Measurements from ENCODE around the gene RNASEH2A. TPM values are rescaled to one million over a fixed set of nuclear protein-coding genes. Genes with fewer than 3 reads are reported as not detected.
A peak's percentile ranks its signal among the peaks of the same experiment; 100 is the strongest.

Gene RNASEH2A
- total and polyA plus RNA-seq, 4 experiments from 2014 or later = 10.5 to 23.5 (median 14.7) TPM

- Mint-ChIP-seq H3K27me3 (no peaks in the 10 kb centered on the region), H3K9me3 (peaks cover 0 to 21% (median 0%) of the 10 kb centered on the region in 8 donors), H3K36me3 (peaks cover 4 to 21% of the 10 kb centered on the region in 2 donors), H3K4me3 (peak overlapping the region; percentile 70 to 98 (median 84)), H3K27ac (peak overlapping the region in 6 of 7 donors; percentile 98 to 100 (median 100)), H3K4me1 (peaks cover 14 to 39% (median 22%) of the 10 kb centered on the region in 4 donors)
- peak in 2 of 5 donors; percentile 25 to 73 for DNase-seq
- Histone ChIP-seq H3K4me3 (ENCODE audit: low read length in 2 of 2) (peak overlapping the region in 1 of 2 donors; percentile 100), H3K36me3 (ENCODE audit: insufficient read depth, low read length) (no peaks in the 10 kb centered on the region), H3K9me3 (ENCODE audit: control insufficient read depth in 1 of 2, low read length in 2 of 2) (no peaks in the 10 kb centered on the region), H3K4me1 (ENCODE audit: insufficient read depth, low read length) (peaks cover 55% of the 10 kb centered on the region), H3K27ac (ENCODE audit: low read depth, low read length) (peak overlapping the region; percentile 100), H3K27me3 (ENCODE audit: insufficient read depth, low read length) (no peaks in the 10 kb centered on the region)
- intact Hi-C loops (cut with micrococcal nuclease) = no loop called here
- ChIA-PET POLR2A (ENCODE audit: partially characterized antibody) (interaction anchor here (1.1 to 20.0 kb wide), 4 partner anchors 13 to 66 kb away, joined by 3 to 1162 read pairs (median 6); partner anchors contain the start of genes GET3, HOOK2, PRDX2 and THSD8), CTCF (ENCODE audit: partially characterized antibody) (interaction anchor here (1.6 to 3.2 kb wide), 2 partner anchors 11 to 29 kb away, joined by 3 to 14 read pairs; no protein-coding TSS in a partner anchor)
These were observed 17.1 kb upstream of the RNASEH2A start for GRCh38 chr19:12789098-12789903.

GRCh38 chr19:12789904-12790619 lies 16.3 kb upstream of the RNASEH2A start:
- H3K36me3 Mint-ChIP-seq = peaks cover 4 to 21% of the 10 kb centered on the region in 2 donors
- peaks cover 0 to 24% (median 0%) of the 10 kb centered on the region in 8 donors for H3K9me3 Mint-ChIP-seq
- DNase-seq = peak; percentile 90 to 93 (median 92)
- Histone ChIP-seq H3K4me1 (ENCODE audit: insufficient read depth, low read length) (peaks cover 55% of the 10 kb centered on the region), H3K4me3 (ENCODE audit: low read length in 2 of 2) (peak overlapping the region; percentile 85 to 100), H3K27me3 (ENCODE audit: insufficient read depth, low read length) (no peaks in the 10 kb centered on the region), H3K36me3 (ENCODE audit: insufficient read depth, low read length) (no peaks in the 10 kb centered on the region), H3K27ac (ENCODE audit: low read depth, low read length) (peak overlapping the region; percentile 100), H3K9me3 (ENCODE audit: control insufficient read depth in 1 of 2, low read length in 2 of 2) (no peaks in the 10 kb centered on the region)
- ChIA-PET CTCF (ENCODE audit: partially characterized antibody) (interaction anchor here (1.6 to 17.4 kb wide), 2 partner anchors 19 to 30 kb away, joined by 3 to 906 read pairs; partner anchors contain the start of gene HOOK2), POLR2A (ENCODE audit: partially characterized antibody) (interaction anchor here (1.1 to 20.0 kb wide), 8 partner anchors 12 to 158 kb away, joined by 3 to 1162 read pairs (median 40); partner anchors contain the start of genes GET3, HOOK2, PRDX2 and RNASEH2A)
- H3K27ac Mint-ChIP-seq = peak overlapping the region in 6 of 7 donors; percentile 99 to 100 (median 100)
- peaks cover 20 to 47% (median 28%) of the 10 kb centered on the region in 4 donors for H3K4me1 Mint-ChIP-seq
- H3K4me3 Mint-ChIP-seq = peak overlapping the region; percentile 92 to 98 (median 95)
- intact Hi-C loops (cut with micrococcal nuclease) = loop anchor here (1.0 to 5.0 kb wide), 4 partner anchors 8 to 1057 kb away; partner anchors contain the start of genes IER2, RAD23A and STX10
- no peaks in the 10 kb centered on the region for H3K27me3 Mint-ChIP-seq

GRCh38 chr19:12790628-12791344 lies 15.6 kb upstream of the RNASEH2A start:
- DNase-seq = peak in 2 of 5 donors; percentile 28 to 37

GRCh38 chr19:12791345-12792050 lies 14.9 kb upstream of the RNASEH2A start, which contains the start of gene JUNB:
JUNB (plus strand) TSS chr19:12791486; CDS start chr19:12791772, 286 bp downstream.
- ChIA-PET CTCF (ENCODE audit: partially characterized antibody) (interaction anchor here (2.3 to 17.4 kb wide), 2 partner anchors 21 to 68 kb away, joined by 5 to 906 read pairs; partner anchors contain the start of genes HOOK2 and TNPO2), POLR2A (ENCODE audit: partially characterized antibody) (interaction anchor here (0.7 to 20.0 kb wide), 32 partner anchors 11 to 502 kb away, joined by 3 to 1162 read pairs (median 5); partner anchors contain the start of genes CALR, DHPS, FARSA and FBXW9)
- peaks cover 0 to 24% (median 0%) of the 10 kb centered on the region in 8 donors for H3K9me3 Mint-ChIP-seq
- H3K4me3 Mint-ChIP-seq = peak within 1 kb of the TSS; percentile 92 to 98 (median 95)
- H3K4me1 ChIP-seq (ENCODE audit: insufficient read depth, low read length) = peaks cover 53% of the 10 kb centered on the region
- H3K36me3 Mint-ChIP-seq = peaks cover 5 to 25% of the 10 kb centered on the region in 2 donors
- H3K27ac ChIP-seq (ENCODE audit: low read depth, low read length) = peak within 1 kb of the TSS; percentile 100
- no peaks in the 10 kb centered on the region for H3K27me3 ChIP-seq (ENCODE audit: insufficient read depth, low read length)
- DNase-seq = peak; percentile 96 to 99 (median 98)
- H3K4me3 ChIP-seq (ENCODE audit: low read length in 2 of 2) = peak within 1 kb of the TSS; percentile 88 to 100
- no peaks in the 10 kb centered on the region for H3K36me3 ChIP-seq (ENCODE audit: insufficient read depth, low read length)
- intact Hi-C loops (cut with micrococcal nuclease) = loop anchor here (5.0 kb wide), 3 partner anchors 156 to 1056 kb away; partner anchors contain the start of genes IER2, RAD23A and STX10
- H3K27me3 Mint-ChIP-seq = no peaks in the 10 kb centered on the region
- peak within 1 kb of the TSS in 6 of 7 donors; percentile 99 to 100 (median 100) for H3K27ac Mint-ChIP-seq
- H3K9me3 ChIP-seq (ENCODE audit: control insufficient read depth in 1 of 2, low read length in 2 of 2) = no peaks in the 10 kb centered on the region
- peaks cover 29 to 58% (median 38%) of the 10 kb centered on the region in 4 donors for H3K4me1 Mint-ChIP-seq

More at GRCh38 chr19:12790628-12791344, 15.6 kb upstream of the RNASEH2A start:
- Histone ChIP-seq H3K4me3 (ENCODE audit: low read length in 2 of 2) (peak overlapping the region; percentile 85 to 100), H3K27ac (ENCODE audit: low read depth, low read length) (peak overlapping the region; percentile 100), H3K4me1 (ENCODE audit: insufficient read depth, low read length) (peaks cover 53% of the 10 kb centered on the region), H3K27me3 (ENCODE audit: insufficient read depth, low read length) (no peaks in the 10 kb centered on the region), H3K9me3 (ENCODE audit: control insufficient read depth in 1 of 2, low read length in 2 of 2) (no peaks in the 10 kb centered on the region), H3K36me3 (ENCODE audit: insufficient read depth, low read length) (no peaks in the 10 kb centered on the region)
- Mint-ChIP-seq H3K4me1 (peaks cover 22 to 51% (median 31%) of the 10 kb centered on the region in 4 donors), H3K27ac (peak overlapping the region in 6 of 7 donors; percentile 99 to 100 (median 100)), H3K36me3 (peaks cover 4 to 21% of the 10 kb centered on the region in 2 donors), H3K4me3 (peak overlapping the region; percentile 92 to 98 (median 95)), H3K27me3 (no peaks in the 10 kb centered on the region), H3K9me3 (peaks cover 0 to 24% (median 0%) of the 10 kb centered on the region in 8 donors)
- ChIA-PET POLR2A (ENCODE audit: partially characterized antibody) (interaction anchor here (0.8 to 20.0 kb wide), 20 partner anchors 12 to 501 kb away, joined by 3 to 1162 read pairs (median 9); partner anchors contain the start of genes DHPS, FBXW9, GCDH and GET3), CTCF (ENCODE audit: partially characterized antibody) (interaction anchor here (2.3 to 17.4 kb wide), 2 partner anchors 20 to 68 kb away, joined by 5 to 906 read pairs; partner anchors contain the start of genes HOOK2 and TNPO2)
- intact Hi-C loops (cut with micrococcal nuclease) = loop anchor here (1.0 to 5.0 kb wide), 4 partner anchors 8 to 1057 kb away; partner anchors contain the start of genes IER2, RAD23A and STX10

- Histone ChIP-seq H3K27me3 (ENCODE audit: insufficient read depth, low read length) (no peaks in the 10 kb centered on the region), H3K27ac (ENCODE audit: low read depth, low read length) (peak overlapping the region; percentile 100), H3K4me1 (ENCODE audit: insufficient read depth, low read length) (peaks cover 50% of the 10 kb centered on the region), H3K36me3 (ENCODE audit: insufficient read depth, low read length) (peaks cover 4% of the 10 kb centered on the region), H3K4me3 (ENCODE audit: low read length in 2 of 2) (peak overlapping the region; percentile 88 to 100), H3K9me3 (ENCODE audit: control insufficient read depth in 1 of 2, low read length in 2 of 2) (no peaks in the 10 kb centered on the region)
- intact Hi-C loops (cut with micrococcal nuclease) = loop anchor here (5.0 kb wide), 3 partner anchors 155 to 1055 kb away; partner anchors contain the start of genes IER2, RAD23A and STX10
- peak; percentile 67 to 78 (median 75) for DNase-seq
- CTCF ChIA-PET (ENCODE audit: partially characterized antibody) = interaction anchor here (0.8 to 17.4 kb wide), 5 partner anchors 10 to 141 kb away, joined by 3 to 906 read pairs (median 5); partner anchors contain the start of genes FARSA, HOOK2, THSD8 and TNPO2
- Mint-ChIP-seq H3K9me3 (peaks cover 0 to 24% (median 0%) of the 10 kb centered on the region in 8 donors), H3K4me1 (peaks cover 31 to 62% (median 40%) of the 10 kb centered on the region in 4 donors), H3K4me3 (peak overlapping the region; percentile 92 to 98 (median 95)), H3K27me3 (no peaks in the 10 kb centered on the region), H3K36me3 (peaks cover 7 to 28% of the 10 kb centered on the region in 2 donors), H3K27ac (peak overlapping the region in 6 of 7 donors; percentile 99 to 100 (median 100))
- POLR2A ChIA-PET (ENCODE audit: partially characterized antibody) = interaction anchor here (0.7 to 20.0 kb wide), 37 partner anchors 10 to 503 kb away, joined by 3 to 1162 read pairs (median 5); partner anchors contain the start of genes CALR, DHPS, FARSA and FBXW9
These were observed 14.1 kb upstream of the RNASEH2A start for GRCh38 chr19:12792051-12792852.

All from CD4-positive, alpha-beta memory T cell (primary cell).